Amniotic stem cell (primary cell): Measurements from ENCODE around the gene CES3.
"Not testable (repeated sequence)": the region's sequence is repeated elsewhere in the genome, so short reads cannot be mapped to it uniquely, and the experiment has no call there.

ENCODE experiments used
- DNase-seq: peaks from one replicate; lab custom pipeline; 2025; lab: John Stamatoyannopoulos, UW

The CES3 gene

DNA sequence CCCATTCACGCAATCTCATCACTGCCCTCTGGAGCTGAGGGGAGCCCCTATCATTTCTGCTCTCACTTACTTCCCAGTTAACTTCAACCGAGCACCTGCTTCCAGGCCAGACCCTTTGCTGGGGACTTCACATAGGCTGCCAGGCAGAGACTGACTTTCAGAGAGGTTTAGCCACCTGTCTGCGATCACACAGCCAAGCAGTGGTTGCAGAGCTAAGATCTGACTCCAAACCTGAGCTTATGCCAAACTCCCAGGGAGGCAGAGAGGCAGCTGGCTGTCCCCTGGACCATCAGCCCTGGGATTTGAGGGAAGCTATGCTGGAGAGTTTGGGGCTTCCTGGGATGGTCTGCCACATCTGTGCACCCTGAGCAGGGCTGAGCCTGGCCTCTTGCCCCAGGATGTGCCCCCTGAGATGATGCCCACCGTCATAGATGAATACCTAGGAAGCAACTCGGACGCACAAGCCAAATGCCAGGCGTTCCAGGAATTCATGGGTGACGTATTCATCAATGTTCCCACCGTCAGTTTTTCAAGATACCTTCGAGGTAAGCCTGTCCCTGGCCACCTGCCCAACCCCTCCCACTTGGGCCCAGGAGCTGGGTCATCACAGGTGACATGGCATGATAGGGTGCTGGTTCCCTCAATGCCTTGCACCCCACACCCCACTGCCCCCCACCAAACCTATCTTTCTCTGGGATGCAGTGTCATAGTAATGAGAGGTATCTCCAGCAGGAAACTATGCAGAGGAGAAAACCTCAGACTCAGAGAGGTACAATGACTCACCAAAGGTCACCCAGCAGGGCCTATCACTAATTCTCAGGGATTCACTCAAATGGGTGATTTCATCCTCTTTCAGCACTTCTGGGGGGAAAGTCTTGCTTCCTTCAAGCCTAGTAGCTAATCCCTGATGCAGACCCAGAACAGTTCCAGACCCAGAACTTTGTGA, 10.0 kb downstream of the CES3 start:
- no peak for DNase-seq

DNA sequence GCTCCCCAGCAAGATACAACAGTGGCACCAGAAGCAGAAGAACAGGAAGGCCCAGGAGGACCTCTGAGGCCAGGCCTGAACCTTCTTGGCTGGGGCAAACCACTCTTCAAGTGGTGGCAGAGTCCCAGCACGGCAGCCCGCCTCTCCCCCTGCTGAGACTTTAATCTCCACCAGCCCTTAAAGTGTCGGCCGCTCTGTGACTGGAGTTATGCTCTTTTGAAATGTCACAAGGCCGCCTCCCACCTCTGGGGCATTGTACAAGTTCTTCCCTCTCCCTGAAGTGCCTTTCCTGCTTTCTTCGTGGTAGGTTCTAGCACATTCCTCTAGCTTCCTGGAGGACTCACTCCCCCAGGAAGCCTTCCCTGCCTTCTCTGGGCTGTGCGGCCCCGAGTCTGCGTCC, 11.9 kb downstream of the CES3 start:
- DNase-seq: no peak

DNA sequence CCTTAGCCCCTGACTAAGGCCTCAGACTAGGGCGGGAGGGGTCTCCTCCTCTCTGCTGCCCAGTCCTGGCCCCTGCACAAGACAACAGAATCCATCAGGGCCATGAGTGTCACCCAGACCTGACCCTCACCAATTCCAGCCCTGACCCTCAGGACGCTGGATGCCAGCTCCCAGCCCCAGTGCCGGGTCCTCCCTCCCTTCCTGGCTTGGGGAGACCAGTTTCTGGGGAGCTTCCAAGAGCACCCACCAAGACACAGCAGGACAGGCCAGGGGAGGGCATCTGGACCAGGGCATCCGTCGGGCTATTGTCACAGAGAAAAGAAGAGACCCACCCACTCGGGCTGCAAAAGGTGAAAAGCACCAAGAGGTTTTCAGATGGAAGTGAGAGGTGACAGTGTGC, 12.7 kb downstream of the CES3 start:
- DNase-seq: no peak

DNA sequence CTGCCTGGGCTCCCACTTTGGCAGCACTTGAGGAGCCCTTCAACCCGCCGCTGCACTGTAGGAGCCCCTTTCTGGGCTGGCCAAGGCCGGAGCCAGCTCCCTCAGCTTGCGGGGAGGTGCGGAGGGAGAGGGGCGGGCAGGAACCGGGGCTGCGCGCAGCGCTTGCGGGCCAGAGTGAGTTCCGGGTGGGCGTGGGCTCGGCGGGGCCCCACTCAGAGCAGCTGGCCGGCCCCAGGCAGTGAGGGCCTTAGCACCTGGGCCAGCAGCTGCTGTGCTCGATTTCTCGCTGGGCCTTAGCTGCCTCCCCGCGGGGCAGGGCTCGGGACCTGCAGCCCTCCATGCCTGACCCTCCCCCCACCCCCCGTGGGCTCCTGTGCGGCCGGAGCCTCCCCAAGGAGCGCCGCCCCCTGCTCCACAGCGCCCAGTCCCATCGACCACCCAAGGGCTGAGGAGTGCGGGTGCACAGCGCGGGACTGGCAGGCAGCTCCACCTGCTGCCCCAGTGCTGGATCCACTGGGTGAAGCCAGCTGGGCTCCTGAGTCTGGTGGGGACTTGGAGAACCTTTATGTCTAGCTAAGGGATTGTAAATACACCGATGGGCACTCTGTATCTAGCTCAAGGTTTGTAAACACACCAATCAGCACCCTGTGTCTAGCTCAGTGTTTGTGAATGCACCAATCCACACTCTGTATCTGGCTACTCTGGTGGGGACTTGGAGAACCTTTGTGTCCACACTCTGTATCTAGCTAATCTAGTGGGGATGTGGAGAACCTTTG, 13.3 kb downstream of the CES3 start:
- DNase-seq: not testable (repeated sequence)

DNA sequence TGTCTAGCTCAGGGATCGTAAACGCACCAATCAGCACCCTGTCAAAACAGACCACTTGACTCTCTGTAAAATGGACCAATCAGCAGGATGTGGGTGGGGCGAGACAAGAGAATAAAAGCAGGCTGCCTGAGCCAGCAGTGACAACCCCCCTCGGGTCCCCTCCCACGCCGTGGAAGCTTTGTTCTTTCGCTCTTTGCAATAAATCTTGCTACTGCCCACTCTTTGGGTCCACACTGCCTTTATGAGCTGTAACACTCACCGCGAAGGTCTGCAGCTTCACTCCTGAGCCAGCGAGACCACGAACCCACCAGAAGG, 13.8 kb downstream of the CES3 start:
- DNase-seq: not testable (repeated sequence)

DNA sequence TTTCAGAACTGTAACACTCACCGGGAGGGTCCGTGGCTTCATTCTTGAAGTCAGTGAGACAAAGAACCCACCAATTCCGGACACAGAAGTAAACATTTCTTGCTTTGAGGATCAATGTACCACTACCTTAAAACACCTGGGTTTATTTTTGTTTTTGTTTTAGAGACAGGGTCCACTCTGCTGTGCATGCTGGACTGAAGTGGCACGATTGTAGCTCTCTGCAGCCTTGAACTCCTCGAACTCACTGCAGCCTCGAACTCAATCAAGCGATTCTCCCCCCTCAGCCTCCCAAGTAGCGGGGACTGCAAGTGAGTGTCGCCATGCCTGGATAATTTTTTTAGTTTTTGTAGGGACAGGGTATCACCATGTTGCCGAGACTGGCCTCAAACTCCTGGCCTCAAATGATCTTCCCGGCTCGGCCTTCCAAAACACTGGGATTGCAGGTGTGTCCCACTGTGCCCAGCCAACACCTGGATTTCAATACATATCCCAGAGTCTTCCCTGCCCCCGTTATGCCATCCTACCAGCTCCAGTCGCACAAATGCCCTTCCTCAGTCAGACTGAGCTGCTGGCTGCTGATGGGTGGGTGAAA, 14.3 kb downstream of the CES3 start:
- no peak for DNase-seq

DNA sequence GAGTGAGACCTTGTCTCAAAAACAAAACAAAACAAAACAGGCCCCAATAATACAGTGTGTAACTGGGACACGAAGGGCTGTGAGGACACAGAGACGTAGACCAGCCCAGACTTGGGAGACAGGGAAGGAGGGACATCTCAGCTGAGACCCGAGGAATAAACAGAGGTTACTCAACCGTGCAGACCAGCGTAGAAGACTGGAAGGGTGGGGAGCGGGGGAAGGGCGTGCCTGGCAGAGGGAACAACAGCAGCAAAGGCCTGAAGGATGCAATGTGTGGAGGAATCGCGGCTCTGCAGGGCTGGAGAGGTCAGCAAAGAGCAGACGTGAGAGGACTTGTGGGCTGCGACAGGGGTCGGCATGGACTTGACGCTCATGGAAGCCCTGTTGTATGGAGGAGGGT, 15.7 kb downstream of the CES3 start:
- DNase-seq: no peak

DNA sequence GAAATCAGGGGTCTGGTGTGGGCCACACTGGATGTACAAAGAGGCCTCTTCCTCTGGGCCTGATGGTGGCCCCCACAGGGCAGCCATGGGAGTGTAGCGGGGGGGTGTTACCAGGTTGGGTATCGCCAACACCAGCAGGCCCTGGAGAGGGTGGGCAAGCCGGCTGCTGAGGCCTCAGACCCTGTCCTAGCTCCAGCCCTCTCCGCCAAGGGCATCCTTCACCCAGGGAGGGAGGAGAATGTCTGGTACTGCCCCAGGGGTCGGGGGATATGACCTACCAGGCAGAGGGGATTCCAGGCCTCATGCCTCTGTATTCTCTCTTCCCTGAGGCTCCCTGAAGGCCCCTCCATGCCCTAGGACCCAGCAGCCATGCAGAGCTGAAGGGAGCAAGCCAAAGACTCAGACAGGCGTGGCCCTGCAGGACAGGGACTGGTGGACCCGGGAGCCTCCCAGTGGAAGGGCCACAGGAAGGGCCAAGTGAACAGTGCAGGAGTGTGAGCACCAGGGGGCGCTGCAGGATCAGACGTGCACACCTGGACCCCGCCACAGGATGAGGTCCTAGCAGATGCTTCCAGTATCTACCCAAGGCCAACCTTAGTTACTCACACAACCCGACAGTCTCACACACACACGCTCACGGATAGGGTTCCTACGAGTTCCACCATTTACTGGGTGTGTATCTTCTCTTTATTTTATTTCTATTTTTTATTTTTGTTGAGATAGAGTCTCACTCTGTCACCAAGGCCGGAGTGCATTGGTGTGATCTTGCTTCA, 16.5 kb downstream of the CES3 start:
- peak; percentile 39 for DNase-seq

DNA sequence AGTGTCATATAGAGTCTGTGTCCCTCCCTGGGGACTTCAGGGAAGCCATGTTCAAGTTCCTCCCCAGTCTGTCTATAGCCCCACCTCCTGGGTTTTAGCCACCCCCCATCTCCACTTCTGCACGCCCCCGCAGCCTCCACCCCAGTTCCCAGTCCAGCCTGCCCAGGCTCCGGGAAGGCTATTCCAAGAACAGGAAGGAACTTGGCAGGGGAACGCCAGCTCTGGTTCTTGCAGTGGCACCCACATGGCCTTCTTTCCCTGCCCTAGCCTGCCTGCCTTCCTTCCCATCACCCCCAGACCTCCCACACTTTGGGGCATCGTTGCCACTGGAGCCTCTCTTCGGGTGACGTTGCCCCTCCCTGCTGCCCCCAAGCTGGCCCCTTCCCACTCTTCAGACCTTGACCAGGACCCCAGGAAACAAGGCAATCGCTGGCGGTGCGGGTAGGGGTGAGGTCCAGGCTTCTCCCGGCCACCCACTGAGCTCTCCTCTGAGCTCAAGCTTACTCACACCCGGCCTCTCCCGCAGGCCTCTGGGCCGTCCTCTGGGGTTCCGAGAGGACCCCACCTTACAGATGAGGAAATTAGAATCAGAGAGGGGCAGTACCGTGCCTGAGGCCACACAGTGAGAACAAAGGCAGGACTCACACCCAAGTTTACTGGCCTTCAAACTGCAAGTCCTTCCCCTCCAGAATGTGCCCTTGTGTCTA, 18.1 kb downstream of the CES3 start:
- no peak for DNase-seq

DNA sequence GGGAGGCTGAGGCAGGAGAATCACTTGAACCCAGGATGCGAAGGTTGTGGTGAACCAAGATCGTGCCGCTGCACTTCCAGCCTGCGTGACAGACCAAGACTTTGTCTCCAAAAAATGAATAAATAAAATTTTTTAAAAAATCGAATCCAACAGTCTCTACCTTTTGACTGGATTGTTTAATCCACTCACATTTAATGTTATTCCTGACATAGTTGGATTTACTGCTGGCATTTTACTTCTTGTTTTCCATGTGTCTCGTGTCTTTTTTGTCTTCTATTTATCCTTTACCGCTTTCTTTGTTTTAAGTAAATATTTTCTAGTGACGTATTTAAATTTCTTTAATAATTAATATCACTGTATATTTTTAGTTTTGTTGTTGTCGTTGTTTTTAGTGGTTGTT, 22.0 kb downstream of the CES3 start:
- DNase-seq: no peak

DNA sequence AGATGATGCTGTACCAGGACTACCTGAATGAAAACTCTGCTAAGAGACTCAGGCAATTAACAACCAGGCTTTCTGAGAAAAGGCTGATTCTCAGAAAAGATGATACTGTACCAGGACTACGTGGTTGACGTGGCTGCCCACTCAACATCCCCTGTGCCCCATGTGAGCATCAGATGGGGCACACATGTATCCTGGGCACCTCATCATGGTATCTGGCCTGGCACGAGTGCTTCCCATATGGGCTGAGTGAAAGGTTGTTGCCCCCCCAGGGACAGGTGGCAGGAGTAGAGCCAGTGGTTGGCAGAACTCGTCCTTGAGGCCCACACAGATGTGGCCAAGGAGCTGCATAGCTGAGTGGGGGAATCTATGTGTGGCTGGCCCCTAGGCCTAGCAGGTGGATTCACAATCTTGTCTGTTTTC, 23.8 kb downstream of the CES3 start:
- DNase-seq: no peak

DNA sequence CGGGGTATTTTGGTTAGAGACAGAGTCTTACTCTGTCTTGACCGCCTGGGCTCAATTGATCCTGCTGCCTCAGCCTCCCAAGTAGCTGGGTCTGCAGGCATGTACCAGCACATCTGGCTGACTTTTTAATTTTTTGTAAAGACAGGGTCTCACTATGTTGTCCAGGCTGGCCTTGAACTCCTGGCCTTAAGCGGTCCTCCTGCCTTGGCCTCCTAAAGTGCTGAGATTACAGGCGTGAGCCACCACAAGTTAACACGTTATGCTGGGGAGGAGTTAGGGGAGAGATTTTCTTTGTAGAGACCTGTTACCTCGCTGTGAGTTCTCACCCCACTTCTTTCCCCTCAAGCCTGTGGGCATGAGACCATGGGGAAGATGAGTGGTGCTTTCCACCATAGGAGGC, 25.5 kb downstream of the CES3 start:
- no peak for DNase-seq

DNA sequence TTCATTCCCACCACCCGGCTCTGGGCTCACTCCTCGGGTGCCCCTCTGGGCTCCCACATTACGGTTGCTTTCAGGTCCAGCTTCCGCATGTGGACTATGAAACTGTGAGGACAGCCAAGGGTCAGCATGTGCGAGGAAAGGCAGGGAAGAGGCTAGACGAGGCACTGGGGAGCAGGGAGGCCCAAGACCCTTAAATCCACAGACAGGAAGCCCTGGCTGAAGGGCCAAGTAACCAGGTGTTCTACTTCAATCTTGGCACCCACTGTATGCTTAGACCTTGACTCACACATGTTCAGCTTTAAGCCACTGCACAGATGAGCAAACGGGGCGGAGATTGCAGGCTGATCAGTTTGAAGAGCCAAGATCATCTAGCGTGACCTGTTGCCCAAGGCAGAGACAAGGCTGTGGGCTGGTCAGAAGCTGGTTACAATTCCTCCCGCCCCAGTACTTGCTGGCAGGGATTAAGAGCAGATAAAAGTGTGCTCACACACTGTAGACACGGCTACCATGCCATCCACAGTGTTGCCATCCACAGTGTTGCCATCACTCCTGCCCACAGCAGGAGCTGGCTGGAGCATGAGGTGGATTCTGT, 27.2 kb downstream of the CES3 start, which contains the start of gene CES4A:
Gene CES4A (plus strand): TSS at position 393 of the 592 bp plus-strand sequence. CDS start 184 bp downstream, at position 577.
- no peak for DNase-seq

DNA sequence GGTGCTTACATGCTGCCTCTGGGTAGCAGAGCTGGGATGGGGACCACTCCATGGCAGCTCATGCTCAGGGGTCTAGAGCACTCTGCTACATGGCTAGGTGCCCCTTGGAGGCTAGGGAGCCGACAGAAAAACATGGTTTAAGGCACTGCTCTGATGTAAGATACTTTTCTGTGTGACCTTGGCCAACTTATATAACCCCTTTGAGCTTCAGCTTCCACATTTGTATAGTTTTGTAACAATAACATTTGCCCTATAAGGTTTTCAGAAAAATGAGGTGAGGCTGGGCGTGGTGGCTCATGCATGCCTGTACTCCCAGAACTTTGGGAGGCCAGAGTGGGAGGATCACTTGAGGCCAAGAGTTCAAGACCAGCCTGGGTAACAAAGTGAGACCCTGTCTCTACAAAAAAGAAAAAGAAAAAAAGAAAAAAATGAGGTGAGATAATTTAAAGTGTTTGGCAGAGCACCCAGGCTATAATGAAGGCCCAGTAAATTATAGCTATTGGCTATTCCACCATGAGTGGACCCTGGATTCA, 30.5 kb downstream of the CES3 start:
- no peak for DNase-seq

DNA sequence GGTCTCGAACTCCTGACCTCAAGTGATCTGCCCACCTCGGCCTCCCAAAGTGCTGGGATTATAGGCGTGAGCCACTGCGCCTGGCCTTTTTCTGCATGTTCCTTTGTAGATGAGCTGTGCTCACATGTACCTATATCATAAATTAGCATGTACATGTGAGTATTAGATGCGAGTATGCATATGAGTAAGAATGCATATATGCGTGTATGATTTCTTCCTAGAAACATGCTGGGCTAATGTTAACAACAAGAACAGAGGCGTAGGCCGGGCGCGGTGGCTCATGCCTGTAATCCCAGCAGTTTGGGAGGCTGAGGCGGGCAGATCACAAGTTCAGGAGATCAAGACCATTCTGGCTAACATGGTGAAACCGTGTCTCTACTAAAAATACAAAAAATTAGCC, 32.5 kb downstream of the CES3 start:
- not testable (repeated sequence) for DNase-seq

DNA sequence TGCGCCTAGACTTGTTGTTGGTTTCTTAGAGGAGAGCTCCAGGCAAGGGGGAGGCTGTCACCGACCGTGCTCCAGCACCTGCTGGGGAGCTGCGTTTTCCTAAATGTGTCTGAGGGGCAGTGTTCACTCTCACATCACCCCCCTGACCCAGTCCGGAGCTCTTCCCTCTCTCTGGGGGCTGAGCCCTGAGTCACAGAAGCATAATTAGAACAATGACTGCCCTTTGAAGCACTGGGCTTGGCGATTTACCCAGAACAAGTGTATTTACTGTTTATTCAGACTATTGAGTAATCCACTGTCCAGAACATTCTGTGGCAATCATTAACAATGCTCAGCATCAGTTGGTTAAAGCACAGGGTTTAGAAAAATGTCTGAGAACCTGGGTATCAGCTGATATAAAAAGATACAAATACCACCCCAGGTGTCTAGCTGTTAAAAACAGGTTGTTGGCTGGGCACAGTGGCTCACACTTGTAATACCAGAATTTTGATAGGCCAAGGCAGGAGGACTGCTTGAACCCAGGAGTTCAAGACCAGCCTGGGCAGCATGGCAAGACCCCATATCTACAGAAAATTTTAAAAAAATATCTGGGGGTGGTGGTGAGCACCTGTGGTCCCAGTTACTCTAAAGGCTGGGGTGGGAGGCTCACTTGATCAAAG, 35.4 kb downstream of the CES3 start:
- no peak for DNase-seq

DNA sequence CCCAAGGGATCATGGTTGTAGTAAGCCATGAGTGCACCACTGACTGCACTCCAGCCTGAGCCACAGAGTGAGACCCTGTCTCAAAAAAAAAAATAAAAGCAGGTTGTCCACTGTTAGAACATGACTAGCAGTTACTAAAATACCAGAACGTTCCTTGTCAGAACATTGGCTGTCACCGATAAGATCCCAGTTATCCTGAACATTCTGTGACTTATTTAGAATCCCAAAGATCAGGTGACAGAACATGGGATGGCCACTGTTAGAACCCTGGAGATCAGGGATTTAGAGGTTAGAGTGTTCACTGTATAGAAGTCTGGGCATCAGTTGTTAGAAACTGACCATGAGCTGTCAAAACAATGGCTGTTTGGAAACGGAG, 35.9 kb downstream of the CES3 start:
- no peak for DNase-seq

DNA sequence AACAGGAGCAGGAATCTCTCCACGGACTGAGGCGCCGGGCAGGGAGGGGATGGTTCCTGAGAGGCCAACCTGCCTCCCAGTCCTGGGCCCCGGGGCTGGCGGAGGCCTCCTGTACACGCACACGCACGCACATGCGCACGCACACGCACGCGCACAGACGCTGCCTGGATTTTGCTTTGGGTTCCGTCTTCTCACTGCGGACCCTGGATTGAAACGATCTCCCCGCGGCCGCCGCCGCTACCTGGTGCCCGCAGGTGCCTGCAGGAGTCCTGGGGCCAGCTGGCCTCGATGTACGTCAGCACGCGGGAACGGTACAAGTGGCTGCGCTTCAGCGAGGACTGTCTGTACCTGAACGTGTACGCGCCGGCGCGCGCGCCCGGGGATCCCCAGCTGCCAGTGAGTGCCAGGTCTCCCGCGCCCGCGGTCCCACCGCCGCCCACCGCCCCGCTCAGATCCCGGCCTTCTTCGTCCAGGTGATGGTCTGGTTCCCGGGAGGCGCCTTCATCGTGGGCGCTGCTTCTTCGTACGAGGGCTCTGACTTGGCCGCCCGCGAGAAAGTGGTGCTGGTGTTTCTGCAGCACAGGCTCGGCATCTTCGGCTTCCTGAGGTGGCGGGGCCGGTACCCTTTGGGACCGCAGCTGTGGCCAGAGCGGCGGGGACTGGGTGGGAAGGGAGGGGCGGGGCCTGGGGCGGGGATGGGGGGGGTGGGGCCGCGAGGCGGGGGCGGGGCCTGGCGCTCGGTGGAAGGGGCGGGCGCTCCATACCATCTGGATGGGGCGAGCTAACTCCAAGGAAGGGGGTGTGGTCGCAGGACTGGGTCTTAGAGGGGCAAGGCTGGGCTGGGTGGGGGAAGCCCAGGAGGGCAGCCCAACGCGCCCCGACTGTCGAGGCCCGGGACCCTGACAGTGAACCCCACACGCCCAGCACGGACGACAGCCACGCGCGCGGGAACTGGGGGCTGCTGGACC, 39.6 kb downstream of the CES3 start:
- no peak for DNase-seq

DNA sequence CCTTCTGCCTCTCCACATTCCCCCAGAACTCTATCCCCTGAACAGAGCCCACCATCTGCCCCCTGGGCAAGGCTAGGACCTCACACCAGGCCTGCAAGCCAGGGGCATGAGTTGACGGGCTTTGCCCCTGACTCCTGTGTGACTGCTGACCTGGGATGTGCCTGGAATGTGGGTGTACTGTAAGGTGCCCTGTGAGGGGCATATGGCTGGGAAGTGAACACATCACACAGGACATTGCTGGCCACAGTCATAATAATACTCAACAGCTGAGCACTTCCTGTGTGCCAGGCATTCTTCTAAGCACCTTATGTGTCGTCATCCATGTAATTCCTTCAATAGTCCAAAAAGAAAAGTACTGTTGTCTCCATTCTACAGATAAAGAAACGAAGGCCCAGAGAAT, 40.7 kb downstream of the CES3 start:
- no peak for DNase-seq
